Measurements from ENCODE around the gene IFRD2. TPM values are rescaled to one million over a fixed set of nuclear protein-coding genes. Genes with fewer than 3 reads are reported as not detected.

The IFRD2 gene
- total and polyA plus RNA-seq, 9 of the 15 experiments (the other 6 are each of a cell fraction or from before 2014, with no cell fraction given), result 30.5 to 115 (median 52.8) TPM

DNA sequence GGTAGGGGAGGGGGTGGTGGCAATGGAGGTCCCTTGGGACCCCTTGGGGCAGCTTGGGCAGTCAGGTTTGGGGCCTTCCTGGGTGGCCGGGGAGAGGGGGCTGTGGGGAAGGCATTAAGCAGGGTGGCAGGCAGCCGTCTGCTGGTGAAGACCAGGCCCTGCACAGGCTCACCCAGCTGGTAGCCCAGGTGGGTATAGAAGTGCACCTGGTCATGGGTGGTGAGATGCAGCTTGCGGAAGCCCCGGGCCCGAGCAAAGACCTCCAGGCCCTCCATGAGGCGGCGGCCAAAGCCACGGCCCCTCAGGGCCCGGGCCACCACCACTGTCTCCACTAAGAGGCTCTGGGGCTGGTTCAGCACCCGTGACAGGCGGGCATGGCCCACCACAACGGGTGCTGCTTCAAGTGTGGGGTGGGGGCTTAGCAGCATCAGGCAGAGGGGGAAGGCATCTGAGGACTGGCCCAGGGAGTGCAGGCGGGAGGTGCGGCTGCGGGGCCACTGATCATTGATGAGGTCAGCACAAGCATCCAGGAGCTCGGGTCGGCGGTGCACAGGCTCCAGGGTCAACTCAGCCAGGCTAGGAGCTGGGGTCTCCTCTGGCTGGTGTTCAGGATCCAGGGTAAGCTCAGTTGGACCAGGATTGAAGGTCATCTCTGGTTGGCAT lies 4.6 kb upstream of the IFRD2 start:
- Histone ChIP-seq H3K4me3 (no peak overlapping the region), H2AFZ (ENCODE audit: low read depth, low read length) (no peak overlapping the region), H3K4me2 (ENCODE audit: insufficient read depth, low read length) (no peak overlapping the region), H3K27me3 (ENCODE audit: control insufficient read depth in 2 of 2, insufficient read depth in 2 of 2, low read length in 2 of 2) (no peaks in the 10 kb centered on the region), H3K36me3 (ENCODE audit: control insufficient read depth, insufficient read depth, low read length) (peaks cover 19% of the 10 kb centered on the region; the same call in 2 of the 3 replicates), H3K79me2 (ENCODE audit: control insufficient read depth, insufficient read depth, low read length) (peaks cover 40% of the 10 kb centered on the region), H3K4me1 (replicated peaks in 1 of 2; ENCODE audit: control insufficient read depth in 2 of 2, insufficient read depth in 2 of 2, low read length in 2 of 2) (peaks cover 27 to 69% of the 10 kb centered on the region in 2 experiments; a peak in 4 of 5 replicates), H3K9me1 (ENCODE audit: control insufficient read depth, insufficient read depth, low read length) (no peaks in the 10 kb centered on the region), H3K27ac (ENCODE audit: extremely low read depth, low read depth, low read length) (no peak overlapping the region), H4K20me1 (replicated peaks; ENCODE audit: control insufficient read depth, insufficient read depth, low read length) (no peaks in the 10 kb centered on the region), H3K9me3 (replicated peaks; ENCODE audit: control insufficient read depth, insufficient read depth, low read depth, low read length) (no peaks in the 10 kb centered on the region), H3K9ac (ENCODE audit: insufficient read depth in 1 of 2, low read depth in 2 of 2, low read length in 2 of 2) (peak overlapping the region in 1 of 2 experiments; percentile 97; a peak in 2 of 4 replicates)
- DNase-seq (ENCODE audit: extremely low read depth in 1 of 4, low spot score in 3 of 4) (no peak), FAIRE-seq (no peak), ATAC-seq (no peak)
- in situ Hi-C loops (cut with MboI) (no loop called here), intact Hi-C loops (cut with micrococcal nuclease) (no loop called here)
- ChIA-PET CTCF (ENCODE audit: low intra/inter-chr PET ratio) (no interaction called here), POLR2A (interaction anchor here (0.6 kb wide), 2 partner anchors 10 to 1220 kb away, joined by 3 to 4 read pairs; no protein-coding TSS in a partner anchor)
- WGBS (ENCODE audit: insufficient coverage, low coverage, missing lambda C conversion rate), result 91% methylated on average over 7 of the region's 18 CpGs
- BruUV-seq (replicated peaks), result no TSS peak
- TF ChIP-seq, protein P1, sequence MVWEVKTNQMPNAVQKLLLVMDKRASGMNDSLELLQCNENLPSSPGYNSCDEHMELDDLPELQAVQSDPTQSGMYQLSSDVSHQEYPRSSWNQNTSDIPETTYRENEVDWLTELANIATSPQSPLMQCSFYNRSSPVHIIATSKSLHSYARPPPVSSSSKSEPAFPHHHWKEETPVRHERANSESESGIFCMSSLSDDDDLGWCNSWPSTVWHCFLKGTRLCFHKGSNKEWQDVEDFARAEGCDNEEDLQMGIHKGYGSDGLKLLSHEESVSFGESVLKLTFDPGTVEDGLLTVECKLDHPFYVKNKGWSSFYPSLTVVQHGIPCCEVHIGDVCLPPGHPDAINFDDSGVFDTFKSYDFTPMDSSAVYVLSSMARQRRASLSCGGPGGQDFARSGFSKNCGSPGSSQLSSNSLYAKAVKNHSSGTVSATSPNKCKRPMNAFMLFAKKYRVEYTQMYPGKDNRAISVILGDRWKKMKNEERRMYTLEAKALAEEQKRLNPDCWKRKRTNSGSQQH (CRISPR knock-in tag; IDR thresholded peaks at IDR 0.05), result no peak
- no peak for TF ChIP-seq NONO (IDR thresholded peaks at IDR 0.05; ENCODE audit: low read depth in 2 of 2, low read length in 1 of 2)
- TF ChIP-seq, protein P2, sequence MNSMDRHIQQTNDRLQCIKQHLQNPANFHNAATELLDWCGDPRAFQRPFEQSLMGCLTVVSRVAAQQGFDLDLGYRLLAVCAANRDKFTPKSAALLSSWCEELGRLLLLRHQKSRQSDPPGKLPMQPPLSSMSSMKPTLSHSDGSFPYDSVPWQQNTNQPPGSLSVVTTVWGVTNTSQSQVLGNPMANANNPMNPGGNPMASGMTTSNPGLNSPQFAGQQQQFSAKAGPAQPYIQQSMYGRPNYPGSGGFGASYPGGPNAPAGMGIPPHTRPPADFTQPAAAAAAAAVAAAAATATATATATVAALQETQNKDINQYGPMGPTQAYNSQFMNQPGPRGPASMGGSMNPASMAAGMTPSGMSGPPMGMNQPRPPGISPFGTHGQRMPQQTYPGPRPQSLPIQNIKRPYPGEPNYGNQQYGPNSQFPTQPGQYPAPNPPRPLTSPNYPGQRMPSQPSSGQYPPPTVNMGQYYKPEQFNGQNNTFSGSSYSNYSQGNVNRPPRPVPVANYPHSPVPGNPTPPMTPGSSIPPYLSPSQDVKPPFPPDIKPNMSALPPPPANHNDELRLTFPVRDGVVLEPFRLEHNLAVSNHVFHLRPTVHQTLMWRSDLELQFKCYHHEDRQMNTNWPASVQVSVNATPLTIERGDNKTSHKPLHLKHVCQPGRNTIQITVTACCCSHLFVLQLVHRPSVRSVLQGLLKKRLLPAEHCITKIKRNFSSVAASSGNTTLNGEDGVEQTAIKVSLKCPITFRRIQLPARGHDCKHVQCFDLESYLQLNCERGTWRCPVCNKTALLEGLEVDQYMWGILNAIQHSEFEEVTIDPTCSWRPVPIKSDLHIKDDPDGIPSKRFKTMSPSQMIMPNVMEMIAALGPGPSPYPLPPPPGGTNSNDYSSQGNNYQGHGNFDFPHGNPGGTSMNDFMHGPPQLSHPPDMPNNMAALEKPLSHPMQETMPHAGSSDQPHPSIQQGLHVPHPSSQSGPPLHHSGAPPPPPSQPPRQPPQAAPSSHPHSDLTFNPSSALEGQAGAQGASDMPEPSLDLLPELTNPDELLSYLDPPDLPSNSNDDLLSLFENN (IDR thresholded peaks at IDR 0.05; ENCODE audit: low read depth in 2 of 2, low read length in 2 of 2), result no peak
- TF ChIP-seq POLR2G (IDR thresholded peaks at IDR 0.05; ENCODE audit: low read depth, low read length), result 0 out of 2 replicates have a peak, but pooled peaks have one; percentile 21
- TF ChIP-seq, protein P3, sequence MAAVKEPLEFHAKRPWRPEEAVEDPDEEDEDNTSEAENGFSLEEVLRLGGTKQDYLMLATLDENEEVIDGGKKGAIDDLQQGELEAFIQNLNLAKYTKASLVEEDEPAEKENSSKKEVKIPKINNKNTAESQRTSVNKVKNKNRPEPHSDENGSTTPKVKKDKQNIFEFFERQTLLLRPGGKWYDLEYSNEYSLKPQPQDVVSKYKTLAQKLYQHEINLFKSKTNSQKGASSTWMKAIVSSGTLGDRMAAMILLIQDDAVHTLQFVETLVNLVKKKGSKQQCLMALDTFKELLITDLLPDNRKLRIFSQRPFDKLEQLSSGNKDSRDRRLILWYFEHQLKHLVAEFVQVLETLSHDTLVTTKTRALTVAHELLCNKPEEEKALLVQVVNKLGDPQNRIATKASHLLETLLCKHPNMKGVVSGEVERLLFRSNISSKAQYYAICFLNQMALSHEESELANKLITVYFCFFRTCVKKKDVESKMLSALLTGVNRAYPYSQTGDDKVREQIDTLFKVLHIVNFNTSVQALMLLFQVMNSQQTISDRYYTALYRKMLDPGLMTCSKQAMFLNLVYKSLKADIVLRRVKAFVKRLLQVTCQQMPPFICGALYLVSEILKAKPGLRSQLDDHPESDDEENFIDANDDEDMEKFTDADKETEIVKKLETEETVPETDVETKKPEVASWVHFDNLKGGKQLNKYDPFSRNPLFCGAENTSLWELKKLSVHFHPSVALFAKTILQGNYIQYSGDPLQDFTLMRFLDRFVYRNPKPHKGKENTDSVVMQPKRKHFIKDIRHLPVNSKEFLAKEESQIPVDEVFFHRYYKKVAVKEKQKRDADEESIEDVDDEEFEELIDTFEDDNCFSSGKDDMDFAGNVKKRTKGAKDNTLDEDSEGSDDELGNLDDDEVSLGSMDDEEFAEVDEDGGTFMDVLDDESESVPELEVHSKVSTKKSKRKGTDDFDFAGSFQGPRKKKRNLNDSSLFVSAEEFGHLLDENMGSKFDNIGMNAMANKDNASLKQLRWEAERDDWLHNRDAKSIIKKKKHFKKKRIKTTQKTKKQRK (IDR thresholded peaks at IDR 0.05; ENCODE audit: borderline replicate concordance, low read depth, low read length), result no peak
- TF ChIP-seq TCFL5 (CRISPR knock-in tag; conservative IDR thresholded peaks at IDR 0.05), result no peak
- no peak for TF ChIP-seq KAT8 (IDR thresholded peaks at IDR 0.05; ENCODE audit: low read depth)
- TF ChIP-seq FOXK2 (conservative IDR thresholded peaks at IDR 0.05 in 1 of 2, IDR thresholded peaks at IDR 0.05 in 1 of 2; ENCODE audit: low read depth in 2 of 2), result no peak
- TF ChIP-seq BCL6 (CRISPR knock-in tag; IDR thresholded peaks at IDR 0.05), result no peak
